Measurements from ENCODE around the gene SH3YL1. TPM values are rescaled to one million over a fixed set of nuclear protein-coding genes. Genes with fewer than 3 reads are reported as not detected.

Gene SH3YL1
- total RNA-seq, 1 experiment from 2014 or later, result 26.5 TPM

DNA sequence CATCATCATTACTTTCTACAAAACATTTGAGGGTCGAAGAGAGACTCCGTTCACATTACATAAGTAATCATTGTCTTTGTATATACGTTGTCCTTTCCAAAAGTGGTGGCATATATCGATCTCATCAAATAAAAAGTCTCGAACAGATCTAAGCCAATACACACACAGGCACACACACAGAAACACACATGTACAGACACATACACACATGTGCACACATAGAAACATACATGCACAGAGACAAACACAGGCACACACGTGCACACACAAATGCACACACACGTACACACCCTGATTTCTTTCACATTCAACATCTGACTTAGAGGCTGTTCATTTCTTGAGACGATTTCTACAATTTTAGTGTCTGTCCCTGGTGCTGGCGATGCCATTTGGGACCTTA lies 41.5 kb upstream of the SH3YL1 start:
- no peaks in the 10 kb centered on the region for H3K79me1 ChIP-seq (ENCODE audit: insufficient read depth, low read depth, low read length, poor library complexity, severe bottlenecking)
- no peak overlapping the region for H2AFZ ChIP-seq (ENCODE audit: low read length)
- Mint-ChIP-seq H3K4me3 (no peak overlapping the region), H3K27me3 (ENCODE audit: low read depth) (peaks cover 12% of the 10 kb centered on the region), H3K36me3 (ENCODE audit: insufficient read depth in 1 of 3, low read depth in 3 of 3) (no peaks in the 10 kb centered on the region; a peak in 1 of 7 replicates), H3K4me1 (peaks cover 15 to 16% of the 10 kb centered on the region in 2 experiments), H3K9me3 (peaks cover 9 to 15% of the 10 kb centered on the region in 2 experiments), H3K27ac (no peak overlapping the region)
- H4K8ac ChIP-seq (replicated peaks; ENCODE audit: insufficient read length, low read depth, low read length), result no peak overlapping the region
- H3K23ac ChIP-seq (ENCODE audit: insufficient read length, low read depth, low read length), result no peak overlapping the region
- no peaks in the 10 kb centered on the region for H3K23me2 ChIP-seq (ENCODE audit: insufficient read length, low read depth, low read length, poor library complexity, severe bottlenecking)
- TF ChIP-seq, protein P1, sequence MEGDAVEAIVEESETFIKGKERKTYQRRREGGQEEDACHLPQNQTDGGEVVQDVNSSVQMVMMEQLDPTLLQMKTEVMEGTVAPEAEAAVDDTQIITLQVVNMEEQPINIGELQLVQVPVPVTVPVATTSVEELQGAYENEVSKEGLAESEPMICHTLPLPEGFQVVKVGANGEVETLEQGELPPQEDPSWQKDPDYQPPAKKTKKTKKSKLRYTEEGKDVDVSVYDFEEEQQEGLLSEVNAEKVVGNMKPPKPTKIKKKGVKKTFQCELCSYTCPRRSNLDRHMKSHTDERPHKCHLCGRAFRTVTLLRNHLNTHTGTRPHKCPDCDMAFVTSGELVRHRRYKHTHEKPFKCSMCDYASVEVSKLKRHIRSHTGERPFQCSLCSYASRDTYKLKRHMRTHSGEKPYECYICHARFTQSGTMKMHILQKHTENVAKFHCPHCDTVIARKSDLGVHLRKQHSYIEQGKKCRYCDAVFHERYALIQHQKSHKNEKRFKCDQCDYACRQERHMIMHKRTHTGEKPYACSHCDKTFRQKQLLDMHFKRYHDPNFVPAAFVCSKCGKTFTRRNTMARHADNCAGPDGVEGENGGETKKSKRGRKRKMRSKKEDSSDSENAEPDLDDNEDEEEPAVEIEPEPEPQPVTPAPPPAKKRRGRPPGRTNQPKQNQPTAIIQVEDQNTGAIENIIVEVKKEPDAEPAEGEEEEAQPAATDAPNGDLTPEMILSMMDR (conservative IDR thresholded peaks at IDR 0.05), result no peak
- H3K9me3 ChIP-seq (ENCODE audit: control insufficient read depth, low read depth, low read length), result no peaks in the 10 kb centered on the region
- H2BK5ac ChIP-seq (ENCODE audit: insufficient read length, low read length), result no peak overlapping the region
- H3K56ac ChIP-seq (ENCODE audit: insufficient read length, low read depth, low read length), result no peak overlapping the region
- DNase-seq, result no peak
- H2BK15ac ChIP-seq (ENCODE audit: low read depth, low read length), result no peak overlapping the region
- no peak overlapping the region for H2BK20ac ChIP-seq (ENCODE audit: low read depth, low read length, poor library complexity, severe bottlenecking)
- no peak overlapping the region for H2BK120ac ChIP-seq (ENCODE audit: low read depth, low read length, poor library complexity, severe bottlenecking)
- no peak overlapping the region for H3K4ac ChIP-seq (ENCODE audit: low read depth, low read length)
- H4K5ac ChIP-seq (ENCODE audit: insufficient read length, low read depth, low read length), result no peak overlapping the region
- no peak overlapping the region for H3K4me2 ChIP-seq (ENCODE audit: insufficient read depth, insufficient read length, low read length)
- no CpG with 5 or more reads among the region's 9 CpGs for WGBS (ENCODE audit: extremely low coverage, insufficient read length, low lambda C conversion rate)
- H3K9ac ChIP-seq (ENCODE audit: extremely low read depth, insufficient read length, low read length), result no peak overlapping the region
- H4K20me1 ChIP-seq (ENCODE audit: control insufficient read depth, insufficient read depth, insufficient read length), result no peaks in the 10 kb centered on the region
- no peak overlapping the region for H2BK12ac ChIP-seq (ENCODE audit: insufficient read length, low read depth, low read length)
- H4K91ac ChIP-seq (ENCODE audit: insufficient read length, low read depth, low read length), result no peak overlapping the region
- no peak overlapping the region for H3K27ac ChIP-seq (ENCODE audit: insufficient read length, low read depth, low read length)
- H3K18ac ChIP-seq (ENCODE audit: insufficient read length, low read depth, low read length), result no peak overlapping the region
- no peaks in the 10 kb centered on the region for H3K79me2 ChIP-seq (ENCODE audit: insufficient read depth, low read length)
- H3T11ph ChIP-seq (ENCODE audit: low read length), result no peak overlapping the region
- H3K27me3 ChIP-seq (ENCODE audit: insufficient read depth, low read length), result no peaks in the 10 kb centered on the region
- no peak overlapping the region for H2AK5ac ChIP-seq (ENCODE audit: insufficient read length, low read length)
- peaks cover 2% of the 10 kb centered on the region; the same call in 1 of the 2 replicates for H3K4me1 ChIP-seq (ENCODE audit: insufficient read depth, low read length)
- H3K14ac ChIP-seq (ENCODE audit: insufficient read depth, low read length), result no peak overlapping the region

Measured in H9 (cell line).